HCT116 (cell line): ENCODE results near the gene TRIAP1. TPM values are rescaled to one million over a fixed set of nuclear protein-coding genes. Genes with fewer than 3 reads are reported as not detected.

Source experiments
- ATAC-seq: fragments of 200-7000 bp; cut with Tn5 transposase; 2 replicates; pipeline ENCODE4 v1.9.1; 2020; ENCODE audit warnings: mild to moderate bottlenecking, moderate library complexity
- BruUV-seq: library from RNA; stranded (reverse); fragments of 400-500 nt; replicated peaks from 2 replicates; lab custom pipeline; 2021; lab: Mats Ljungman, UMichigan
- CTCF ChIA-PET: fragments of 300-600 bp; sonication (Branson Sonifier 250); formaldehyde crosslinking; loops from one replicate; lab custom pipeline; 2021; ENCODE audit warnings: antibody characterized with exemption; lab: Charles Lee
- POLR2A ChIA-PET: fragments of 300-600, 350-600 bp; sonication (Branson Sonifier 250); formaldehyde crosslinking; loops from one replicate; lab custom pipeline; 2021; ENCODE audit warnings: antibody characterized with exemption; lab: Charles Lee
- RAD21 ChIA-PET, 2 experiments: fragments of 300-600 bp; sonication (Branson Sonifier 250); formaldehyde crosslinking; loops; one replicate each; lab custom pipeline; 2023; ENCODE audit warnings: low total read pairs in 2 of 2; ENCODE audit not compliant: uncharacterized antibody in 2 of 2, unreplicated experiment in 2 of 2, low non-redundant PET in 1 of 2; lab: Charles Lee
- DNase-seq: peaks from one replicate; pipeline ENCODE4 v3.0.0-alpha.2; 2010; ENCODE audit warnings: low read depth, low spot score
- H2AFZ ChIP-seq: fragments of 200-600 bp; shearing (Covaris generic), sonication (generic); 2 replicates; pipeline ENCODE4 v1.6.1; 2017; ENCODE audit warnings: low read depth, mixed run types, mixed read lengths, antibody characterized with exemption, low read length; ENCODE audit not compliant: poor library complexity, severe bottlenecking
- H3K27ac ChIP-seq: 2 replicates; pipeline ENCODE4 v1.5.1; 2012; ENCODE audit warnings: low read depth, low read length
- H3K27me3 ChIP-seq: fragments of 200-600 bp; sonication (generic); 2 replicates; pipeline ENCODE4 v1.6.1; 2016; ENCODE audit warnings: mixed run types, low read length, mixed read lengths; ENCODE audit not compliant: insufficient read depth
- H3K36me3 ChIP-seq, 2 experiments: fragments of 200-500 bp in 1 of 2; fragments of 200-600 bp in 1 of 2; sonication (Bioruptor generic) in 1 of 2; sonication (generic) in 1 of 2; 2 replicates each; pipeline versions ENCODE4 v1.5.1 to v1.6.1; 2014 to 2016; ENCODE audit warnings: low read length in 2 of 2, inconsistent platforms in 1 of 2, mixed read lengths in 1 of 2, mixed run types in 1 of 2; ENCODE audit not compliant: insufficient read depth in 2 of 2, control insufficient read depth in 1 of 2
- H3K4me1 ChIP-seq, 2 experiments: fragments of 200-600 bp in 1 of 2; sonication (generic) in 1 of 2; 2 replicates each; pipeline versions ENCODE4 v1.5.1 to v1.6.1; 2012 to 2017; ENCODE audit warnings: low read length in 2 of 2, inconsistent platforms in 1 of 2, mild to moderate bottlenecking in 1 of 2, mixed read lengths in 1 of 2, mixed run types in 1 of 2, moderate library complexity in 1 of 2; ENCODE audit not compliant: insufficient read depth in 2 of 2, control insufficient read depth in 1 of 2
- H3K4me2 ChIP-seq: fragments of 200-600 bp; sonication (generic); 2 replicates; pipeline ENCODE4 v1.6.1; 2017; ENCODE audit warnings: mixed run types, low read length, mixed read lengths
- H3K4me3 ChIP-seq, 2 experiments: fragments of 200-600 bp in 1 of 2; sonication (generic) in 1 of 2; replicated peaks in 1 of 2; 2 replicates each; pipeline ENCODE4 v1.5.1; 2011 to 2016; ENCODE audit warnings: low read length in 2 of 2, control low read depth in 1 of 2, low read depth in 1 of 2, mild to moderate bottlenecking in 1 of 2, mixed read lengths in 1 of 2, mixed run types in 1 of 2
- H3K79me2 ChIP-seq: fragments of 200-600 bp; sonication (generic); 2 replicates; pipeline ENCODE4 v1.6.1; 2017; ENCODE audit warnings: mild to moderate bottlenecking, mixed run types, low read length, moderate library complexity, mixed read lengths; ENCODE audit not compliant: insufficient read depth
- H3K9ac ChIP-seq: fragments of 200-600 bp; sonication (generic); 2 replicates; pipeline ENCODE4 v1.6.1; 2016; ENCODE audit warnings: low read length, mixed read lengths
- H3K9me2 ChIP-seq: fragments of 200-600 bp; sonication (generic), shearing (Covaris generic); 2 replicates; pipeline ENCODE4 v1.6.1; 2017; ENCODE audit warnings: mixed run types, mild to moderate bottlenecking, moderate library complexity; ENCODE audit not compliant: insufficient read depth
- H3K9me3 ChIP-seq, 2 experiments: fragments of 200-500 bp in 1 of 2; fragments of 200-600 bp in 1 of 2; sonication (Bioruptor generic) in 1 of 2; sonication (generic) in 1 of 2; 2 replicates each; pipeline ENCODE4 v1.6.1; 2014 to 2017; ENCODE audit warnings: low read length in 2 of 2, mixed read lengths in 2 of 2, inconsistent platforms in 1 of 2, low read depth in 1 of 2, mild to moderate bottlenecking in 1 of 2, mixed run types in 1 of 2, moderate library complexity in 1 of 2; ENCODE audit not compliant: control insufficient read depth in 1 of 2, insufficient read depth in 1 of 2
- H4K20me1 ChIP-seq: fragments of 200-600 bp; sonication (generic), shearing (Covaris generic); 2 replicates; pipeline ENCODE4 v1.6.1; 2017; ENCODE audit warnings: mixed run types, mild to moderate bottlenecking, moderate library complexity; ENCODE audit not compliant: insufficient read depth
- ATF3 ChIP-seq: IDR thresholded peaks from 2 replicates; pipeline ENCODE4 v1.6.1; 2012
- CBX3 ChIP-seq: IDR thresholded peaks from 2 replicates; pipeline ENCODE4 v1.6.1; 2012; ENCODE audit warnings: low read depth
- CEBPB ChIP-seq: IDR thresholded peaks from 2 replicates; pipeline ENCODE4 v1.6.1; 2012; ENCODE audit warnings: low read depth
- CTCF ChIP-seq, 3 experiments: fragments of 200-600 bp in 1 of 3; sonication (generic) in 1 of 3; IDR thresholded peaks in 2 of 3; conservative IDR thresholded peaks in 1 of 3; 2 replicates each; pipeline ENCODE4 v1.5.1; 2012 to 2017; ENCODE audit warnings: low read depth in 2 of 3, low read length in 2 of 3, antibody characterized with exemption in 1 of 3, borderline replicate concordance in 1 of 3, control low read depth in 1 of 3, mild to moderate bottlenecking in 1 of 3, mixed read lengths in 1 of 3, mixed run types in 1 of 3, moderate library complexity in 1 of 3; ENCODE audit not compliant: insufficient read depth in 1 of 3
- EGR1 ChIP-seq: IDR thresholded peaks from 2 replicates; pipeline ENCODE4 v1.6.1; 2012; ENCODE audit warnings: low read depth
- ELF1 ChIP-seq: IDR thresholded peaks from 2 replicates; pipeline ENCODE4 v1.6.1; 2012; ENCODE audit warnings: low read depth, borderline replicate concordance
- FOSL1 ChIP-seq: IDR thresholded peaks from 2 replicates; pipeline ENCODE4 v1.6.1; 2012; ENCODE audit warnings: low read depth
- JUND ChIP-seq: IDR thresholded peaks from 2 replicates; pipeline ENCODE4 v1.6.1; 2012
- MAX ChIP-seq: IDR thresholded peaks from 2 replicates; pipeline ENCODE4 v1.6.1; 2012
- POLR2A ChIP-seq: IDR thresholded peaks from 2 replicates; pipeline ENCODE4 v1.7.0; 2011; ENCODE audit warnings: borderline replicate concordance; ENCODE audit not compliant: insufficient read depth, insufficient read length; ENCODE audit errors: extremely low read depth
- POLR2AphosphoS5 ChIP-seq: IDR thresholded peaks from 2 replicates; pipeline ENCODE4 v1.6.1; 2011; ENCODE audit warnings: mild to moderate bottlenecking, low read depth, low read length, moderate library complexity
- RAD21 ChIP-seq: IDR thresholded peaks from 2 replicates; pipeline ENCODE4 v1.6.1; 2012; ENCODE audit warnings: low read depth, mild to moderate bottlenecking
- SP1 ChIP-seq: IDR thresholded peaks from 2 replicates; pipeline ENCODE4 v1.6.1; 2012; ENCODE audit warnings: low read depth
- SRF ChIP-seq: IDR thresholded peaks from 2 replicates; pipeline ENCODE4 v1.6.1; 2012; ENCODE audit warnings: low read depth
- TCF7L2 ChIP-seq: IDR thresholded peaks from 2 replicates; pipeline ENCODE4 v1.7.0; 2011; ENCODE audit warnings: borderline replicate concordance, inconsistent platforms; ENCODE audit not compliant: insufficient read depth, insufficient read length; ENCODE audit errors: extremely low read depth
- YY1 ChIP-seq: IDR thresholded peaks from 2 replicates; pipeline ENCODE4 v1.6.1; 2011; ENCODE audit warnings: low read length, low read depth, moderate library complexity, mild to moderate bottlenecking; ENCODE audit not compliant: insufficient replicate concordance; ENCODE audit errors: extremely low read depth
- ZFX ChIP-seq: fragments of 450-650 bp; IDR thresholded peaks from 2 replicates; pipeline ENCODE4 v1.6.1; 2017
- ZNF274 ChIP-seq: fragments of 200-500 bp; sonication (Bioruptor generic); IDR thresholded peaks from 2 replicates; pipeline ENCODE4 v1.6.1; 2014; ENCODE audit warnings: mild to moderate bottlenecking, low read depth, low read length, inconsistent platforms
- intact Hi-C: fragments of 100-400 bp; cut with micrococcal nuclease; formaldehyde crosslinking; loops from 2 replicates; pipeline ENCODE4 v1.10.0; 2022
- total RNA-seq: library from RNA; stranded (reverse); gene quantifications from one replicate; pipeline ENCODE4 v1.2.1, GENCODE V29; 2021; ENCODE audit not compliant: unreplicated experiment
- TF ChIP-seq, protein P1 (sequence below): IDR thresholded peaks from 2 replicates; pipeline ENCODE4 v1.6.1; 2011; ENCODE audit warnings: mild to moderate bottlenecking, low read length, moderate library complexity; ENCODE audit not compliant: insufficient replicate concordance; ENCODE audit errors: extremely low read depth

The TRIAP1 gene
- total RNA-seq, 1 experiment from 2014 or later = 40.3 TPM

GRCh38 chr12:120472521-120472920 lies 26.3 kb upstream of the TRIAP1 start:
- Histone ChIP-seq H2AFZ (no peak overlapping the region), H3K27ac (no peak overlapping the region), H3K4me2 (peak overlapping the region; percentile 91; the same call in 1 of the 2 replicates), H3K4me1 (peaks cover 40 to 74% of the 10 kb centered on the region in 2 experiments), H3K79me2 (peaks cover 40% of the 10 kb centered on the region), H3K9ac (no peak overlapping the region), H3K9me3 (no peaks in the 10 kb centered on the region), H3K9me2 (no peaks in the 10 kb centered on the region), H3K27me3 (no peaks in the 10 kb centered on the region), H3K36me3 (no peaks in the 10 kb centered on the region), H3K4me3 (no peak overlapping the region), H4K20me1 (peaks cover 3% of the 10 kb centered on the region; the same call in 1 of the 2 replicates)
- ATAC-seq (no peak), DNase-seq (no peak)
- CTCF ChIA-PET = interaction anchor here (1.2 kb wide), 1 partner anchor 23 kb away, joined by 3 read pairs; the partner anchor contains the start of gene DYNLL1
- POLR2A ChIA-PET = no interaction called here
- no TSS peak for BruUV-seq
- no peak for TF ChIP-seq FOSL1
- TF ChIP-seq SP1 = no peak
- TF ChIP-seq SRF = no peak
- no peak for TF ChIP-seq CTCF (IDR thresholded peaks at IDR 0.05 in 2 of 3, conservative IDR thresholded peaks at IDR 0.05 in 1 of 3; ENCODE audit: borderline replicate concordance in 1 of 3, insufficient read depth in 1 of 3, low read depth in 2 of 3, low read length in 2 of 3)
- no peak for TF ChIP-seq POLR2AphosphoS5
- no peak for TF ChIP-seq CBX3
- TF ChIP-seq RAD21 = no peak
- TF ChIP-seq ZNF274 = no peak
- TF ChIP-seq, protein P1, sequence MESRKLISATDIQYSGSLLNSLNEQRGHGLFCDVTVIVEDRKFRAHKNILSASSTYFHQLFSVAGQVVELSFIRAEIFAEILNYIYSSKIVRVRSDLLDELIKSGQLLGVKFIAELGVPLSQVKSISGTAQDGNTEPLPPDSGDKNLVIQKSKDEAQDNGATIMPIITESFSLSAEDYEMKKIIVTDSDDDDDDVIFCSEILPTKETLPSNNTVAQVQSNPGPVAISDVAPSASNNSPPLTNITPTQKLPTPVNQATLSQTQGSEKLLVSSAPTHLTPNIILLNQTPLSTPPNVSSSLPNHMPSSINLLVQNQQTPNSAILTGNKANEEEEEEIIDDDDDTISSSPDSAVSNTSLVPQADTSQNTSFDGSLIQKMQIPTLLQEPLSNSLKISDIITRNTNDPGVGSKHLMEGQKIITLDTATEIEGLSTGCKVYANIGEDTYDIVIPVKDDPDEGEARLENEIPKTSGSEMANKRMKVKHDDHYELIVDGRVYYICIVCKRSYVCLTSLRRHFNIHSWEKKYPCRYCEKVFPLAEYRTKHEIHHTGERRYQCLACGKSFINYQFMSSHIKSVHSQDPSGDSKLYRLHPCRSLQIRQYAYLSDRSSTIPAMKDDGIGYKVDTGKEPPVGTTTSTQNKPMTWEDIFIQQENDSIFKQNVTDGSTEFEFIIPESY = no peak
- no peak for TF ChIP-seq ATF3
- no peak for TF ChIP-seq CEBPB
- TF ChIP-seq EGR1 = no peak
- no peak for TF ChIP-seq ELF1
- no peak for TF ChIP-seq YY1
- TF ChIP-seq POLR2A = no peak
- TF ChIP-seq JUND = no peak
- TF ChIP-seq MAX = no peak
- TF ChIP-seq TCF7L2 = no peak
- no peak for TF ChIP-seq ZFX
- intact Hi-C loops = no loop called here
- RAD21 ChIA-PET = no interaction called here
